B cell (primary cell): ENCODE measurements around the gene PDZD4. TPM values are rescaled to one million over a fixed set of nuclear protein-coding genes. Genes with fewer than 3 reads are reported as not detected.

ENCODE experiments used
- ATAC-seq: fragments of 200-7000 bp; cut with Tn5 transposase; one replicate; pipeline ENCODE4 v1.10.0; 2021; ENCODE audit warnings: low read depth, mild to moderate bottlenecking, moderate number of reproducible peaks, moderate library complexity
- CTCF ChIA-PET: fragments of 350-600 bp; sonication (Branson Sonifier 250); formaldehyde crosslinking; loops from one replicate; lab custom pipeline; 2021; ENCODE audit warnings: antibody characterized with exemption, inconsistent platforms; lab: Charles Lee
- POLR2A ChIA-PET: fragments of 350-600 bp; sonication (Branson Sonifier 250); formaldehyde crosslinking; loops from one replicate; lab custom pipeline; 2021; ENCODE audit warnings: antibody characterized with exemption; lab: Charles Lee
- DNase-seq: peaks from one replicate; pipeline ENCODE4 v3.0.0; 2013
- H2AFZ ChIP-seq: 2 replicates; pipeline ENCODE4 v1.6.1; 2012; ENCODE audit warnings: mild to moderate bottlenecking, low read depth, low read length; ENCODE audit not compliant: insufficient read depth, poor library complexity, severe bottlenecking
- H3K27ac ChIP-seq, 2 donors: 1 replicate in 1 of 2; 2 replicates in 1 of 2; pipeline ENCODE4 v1.5.1; 2012 to 2013; ENCODE audit warnings: low read length in 2 of 2, mild to moderate bottlenecking in 2 of 2, moderate library complexity in 1 of 2
- H3K27me3 ChIP-seq, 4 experiments: fragments of 200-600 bp in 1 of 4; sonication (generic) in 1 of 4; replicated peaks in 1 of 4; 1 replicate in 2 of 4; 2 replicates in 2 of 4; pipeline versions ENCODE4 v1.6.1 to v1.7.0; 2013 to 2016; ENCODE audit warnings: low read length in 3 of 4, mild to moderate bottlenecking in 2 of 4, mixed read lengths in 1 of 4, moderate library complexity in 1 of 4; ENCODE audit not compliant: insufficient read depth in 4 of 4, control insufficient read depth in 3 of 4; ENCODE audit errors: control extremely low read depth in 1 of 4
- H3K36me3 ChIP-seq, 2 experiments: replicated peaks in 1 of 2; 1 replicate in 1 of 2; 2 replicates in 1 of 2; pipeline versions ENCODE4 v1.6.1 to v1.7.1; 2013; ENCODE audit warnings: low read length in 1 of 2; ENCODE audit not compliant: insufficient read depth in 2 of 2, control insufficient read depth in 1 of 2; ENCODE audit errors: control extremely low read depth in 1 of 2, extremely low read depth in 1 of 2
- H3K4me1 ChIP-seq, 2 donors: fragments of 200-600 bp in 1 of 2; sonication (generic) in 1 of 2; 1 replicate in 1 of 2; 2 replicates in 1 of 2; pipeline versions ENCODE4 v1.5.1 to v1.6.1; 2013 to 2017; ENCODE audit warnings: low read length in 2 of 2; ENCODE audit not compliant: control insufficient read depth in 2 of 2, insufficient read depth in 2 of 2
- H3K4me2 ChIP-seq: replicated peaks from 2 replicates; pipeline ENCODE3; 2012; ENCODE audit warnings: mild to moderate bottlenecking, low read depth, low read length; ENCODE audit not compliant: poor library complexity, severe bottlenecking
- H3K4me3 ChIP-seq, 5 experiments: fragments of 200-600 bp in 1 of 5; sonication (generic) in 1 of 5; 1 replicate in 3 of 5; 2 replicates in 2 of 5; pipeline versions ENCODE4 v1.5.1 to v1.7.0; 2011 to 2016; ENCODE audit warnings: low read length in 4 of 5, mild to moderate bottlenecking in 4 of 5, low read depth in 2 of 5, control low read depth in 1 of 5, moderate library complexity in 1 of 5; ENCODE audit not compliant: insufficient read depth in 1 of 5; ENCODE audit errors: control extremely low read depth in 1 of 5, extremely low read depth in 1 of 5
- H3K79me2 ChIP-seq: fragments of 200-600 bp; sonication (generic); one replicate; pipeline ENCODE4 v1.6.0; 2016; ENCODE audit warnings: low read length; ENCODE audit not compliant: control insufficient read depth, insufficient read depth
- H3K9ac ChIP-seq: fragments of 200-600 bp; sonication (generic); 2 replicates; pipeline ENCODE4 v1.6.1; 2017; ENCODE audit warnings: mild to moderate bottlenecking, low read length, moderate library complexity
- H3K9me3 ChIP-seq, 3 donors: one replicate each; pipeline versions ENCODE4 v1.6.1 to v1.7.1; 2013; ENCODE audit warnings: low read length in 2 of 3; ENCODE audit not compliant: control insufficient read depth in 2 of 3, insufficient read depth in 1 of 3; ENCODE audit errors: control extremely low read depth in 1 of 3
- H4K20me1 ChIP-seq: 2 replicates; pipeline ENCODE4 v1.6.0; 2012; ENCODE audit warnings: mild to moderate bottlenecking, low read length; ENCODE audit not compliant: insufficient read depth, control insufficient read depth, poor library complexity, severe bottlenecking
- H3K27ac Mint-ChIP-seq: one replicate; pipeline ENCODE4 v1.8.0; 2021; ENCODE audit warnings: mixed read lengths
- H3K27me3 Mint-ChIP-seq: one replicate; pipeline ENCODE4 v1.8.0; 2021; ENCODE audit warnings: mixed read lengths
- H3K4me1 Mint-ChIP-seq: one replicate; pipeline ENCODE4 v1.8.0; 2021; ENCODE audit warnings: mixed read lengths
- H3K4me3 Mint-ChIP-seq: one replicate; pipeline ENCODE4 v1.8.0; 2021; ENCODE audit warnings: mixed read lengths
- H3K9me3 Mint-ChIP-seq: one replicate; pipeline ENCODE4 v1.8.0; 2022; ENCODE audit warnings: mixed read lengths; ENCODE audit not compliant: insufficient read depth
- CTCF ChIP-seq: fragments of 200-600 bp; IDR thresholded peaks from one replicate; pipeline ENCODE4 v1.8.0; 2022; ENCODE audit warnings: antibody characterized with exemption, mild to moderate bottlenecking
- EZH2 ChIP-seq: IDR thresholded peaks from 2 replicates; pipeline ENCODE4 v1.6.1; 2012; ENCODE audit warnings: borderline replicate concordance, low read depth, mild to moderate bottlenecking, moderate library complexity, low read length; ENCODE audit not compliant: insufficient read depth, poor library complexity, severe bottlenecking
- WGBS: methylation state at CpG from one replicate; pipeline ENCODE4 v1.1.5; 2013; ENCODE audit warnings: missing lambda C conversion rate; ENCODE audit not compliant: insufficient coverage; 5-methylcytosine and 5-hydroxymethylcytosine counted together
- intact Hi-C: fragments of 100-400 bp; cut with micrococcal nuclease; formaldehyde crosslinking; loops from one replicate; pipeline ENCODE4 v1.10.0; 2022
- polyA plus RNA-seq: library from polyadenylated mRNA; depleted of rRNA; stranded (reverse); fragments of >200 nt; gene quantifications from 2 replicates; pipeline ENCODE4 v1.2.3, GENCODE V29; 2012
- total RNA-seq, 2 donors: library from RNA; stranded (reverse); fragments of 120-200 nt in 1 of 2; gene quantifications; 1 replicate in 1 of 2; 2 replicates in 1 of 2; pipeline versions ENCODE4 v1.2.3 to v1.2.4, GENCODE V29; 2013 to 2022

Gene PDZD4
- total and polyA plus RNA-seq, 2 donors (not counting 1 experiment from before 2014, with no cell fraction given), result 0.36 TPM; not detected in 1

GRCh38 chrX:153825042-153825441 is 5.3 kb downstream of the PDZD4 start:
- Mint-ChIP-seq H3K27me3 (peaks cover 33% of the 10 kb centered on the region), H3K4me3 (no peak overlapping the region), H3K27ac (no peak overlapping the region), H3K9me3 (no peaks in the 10 kb centered on the region), H3K4me1 (peaks cover 8% of the 10 kb centered on the region)
- Histone ChIP-seq H2AFZ (no peak overlapping the region), H3K9me3 (peaks cover 0 to 6% (median 0%) of the 10 kb centered on the region in 3 donors), H3K4me2 (no peak overlapping the region), H3K27ac (no peak overlapping the region), H3K79me2 (no peaks in the 10 kb centered on the region), H3K4me1 (peaks cover 7 to 16% of the 10 kb centered on the region in 2 donors), H3K36me3 (no peaks in the 10 kb centered on the region), H3K27me3 (peaks cover 0 to 39% (median 10%) of the 10 kb centered on the region in 4 experiments), H3K4me3 (no peak overlapping the region), H4K20me1 (no peaks in the 10 kb centered on the region), H3K9ac (no peak overlapping the region)
- intact Hi-C loops, result no loop called here
- CTCF ChIA-PET, result no interaction called here
- ATAC-seq (no peak), DNase-seq (no peak)
- 40% methylated on average over 2 of the region's 8 CpGs for WGBS
- TF ChIP-seq EZH2 (no peak), CTCF (no peak)
- POLR2A ChIA-PET, result no interaction called here

- no peak overlapping the region for H3K4me3 Mint-ChIP-seq
- Histone ChIP-seq H3K9ac (no peak overlapping the region), H3K27ac (no peak overlapping the region), H3K9me3 (peaks cover 0 to 6% (median 0%) of the 10 kb centered on the region in 3 donors), H4K20me1 (no peaks in the 10 kb centered on the region), H3K79me2 (no peaks in the 10 kb centered on the region), H3K4me1 (peaks cover 8 to 15% of the 10 kb centered on the region in 2 donors), H3K4me2 (no peak overlapping the region), H3K36me3 (no peaks in the 10 kb centered on the region), H3K27me3 (peaks cover 0 to 37% (median 10%) of the 10 kb centered on the region in 4 experiments), H2AFZ (no peak overlapping the region), H3K4me3 (no peak overlapping the region)
- DNase-seq (no peak), ATAC-seq (no peak)
- TF ChIP-seq EZH2, result no peak
- no peak for TF ChIP-seq CTCF
- peaks cover 7% of the 10 kb centered on the region for H3K4me1 Mint-ChIP-seq
- WGBS, result 73% methylated on average over 2 of the region's 10 CpGs
- intact Hi-C loops, result no loop called here
- H3K27ac Mint-ChIP-seq, result no peak overlapping the region
- ChIA-PET CTCF (no interaction called here), POLR2A (no interaction called here)
- no peaks in the 10 kb centered on the region for H3K9me3 Mint-ChIP-seq
- H3K27me3 Mint-ChIP-seq, result peaks cover 33% of the 10 kb centered on the region
These were observed 6.0 kb downstream of the PDZD4 start for GRCh38 chrX:153824348-153824747.
